GM19025 (cell line): ENCODE results near the gene CITED1.
A peak's percentile ranks its signal among the peaks of the same experiment; 100 is the strongest.

Experiments used
- ATAC-seq: cut with Tn5 transposase; IDR thresholded peaks from one replicate; pipeline ENCODE4 v1.9.1; 2021; ENCODE audit warnings: mild to moderate bottlenecking, low read depth, moderate library complexity; ENCODE audit not compliant: unreplicated experiment

CITED1 gene

DNA sequence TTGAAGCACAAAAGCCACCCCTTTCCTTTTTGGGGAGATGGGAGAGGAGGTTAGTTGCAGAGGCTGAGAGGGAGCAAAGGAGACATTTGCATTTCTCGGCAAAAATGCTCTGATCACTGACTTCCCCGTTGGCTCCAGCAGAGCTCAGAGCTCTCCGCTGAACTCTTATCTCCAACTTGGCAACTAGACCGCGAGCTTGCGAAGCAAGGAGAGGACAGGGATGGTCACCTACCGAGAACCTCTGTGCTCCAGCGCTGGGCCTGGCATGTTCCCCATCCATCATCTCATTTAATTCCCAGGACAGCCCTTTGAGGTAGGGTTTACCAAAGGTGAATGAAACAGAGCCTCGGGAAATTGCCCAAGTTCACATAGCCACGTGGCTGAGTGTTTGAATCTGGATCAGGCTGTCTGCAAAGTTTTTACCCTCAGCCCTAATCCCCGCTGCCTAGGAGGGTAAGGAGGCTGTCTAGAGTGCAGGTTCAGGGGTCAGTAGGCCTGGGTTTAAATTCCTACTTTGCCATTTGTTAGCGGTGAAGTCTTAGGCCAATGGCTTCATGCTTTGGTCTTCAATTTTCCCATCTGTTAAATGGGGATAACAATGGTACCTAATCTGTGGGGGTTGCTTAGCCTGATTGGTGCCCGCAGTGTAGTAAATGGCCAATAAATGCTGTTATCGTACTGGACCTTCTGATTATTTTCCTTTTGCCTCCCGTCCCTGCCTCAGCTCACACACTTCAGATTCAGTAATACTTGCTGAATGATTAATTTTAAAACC lies 3.8 kb upstream of the CITED1 start:
- ATAC-seq: no peak

DNA sequence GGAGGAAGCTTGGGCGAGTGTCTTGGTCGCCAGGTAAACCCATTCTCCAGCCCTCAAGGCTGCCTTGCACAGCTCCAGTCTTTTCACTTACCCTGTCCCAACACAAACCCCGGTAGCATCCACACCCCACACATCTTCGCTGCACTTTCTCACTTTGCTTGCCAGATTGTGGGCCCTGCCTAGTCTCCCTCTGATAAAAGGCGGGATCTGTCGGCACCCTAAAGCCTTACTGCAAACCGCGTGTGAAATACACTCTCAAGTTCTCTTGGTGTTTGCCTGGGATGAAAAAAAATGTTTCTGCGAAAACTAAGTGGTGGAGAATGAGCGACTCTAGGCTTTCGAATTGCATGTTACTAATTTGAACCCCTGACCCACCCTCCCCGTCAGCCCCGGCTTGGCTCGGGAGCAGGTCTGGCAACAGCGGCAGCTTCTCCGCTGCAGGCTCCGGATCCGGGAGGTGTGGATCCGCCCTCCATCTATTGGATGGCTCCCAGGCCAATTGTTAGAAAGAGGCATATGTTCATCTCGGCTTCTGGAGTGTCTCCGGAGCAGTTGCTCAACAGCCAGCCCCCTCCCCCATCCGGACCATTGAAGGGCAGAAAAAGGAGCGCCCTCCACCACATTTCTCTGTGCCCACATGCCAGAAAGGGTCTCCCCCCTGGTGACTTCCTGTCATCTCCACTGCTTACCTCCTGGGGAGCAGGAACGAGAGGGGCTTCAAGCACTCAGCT lies 3.0 kb upstream of the CITED1 start:
- no peak for ATAC-seq

DNA sequence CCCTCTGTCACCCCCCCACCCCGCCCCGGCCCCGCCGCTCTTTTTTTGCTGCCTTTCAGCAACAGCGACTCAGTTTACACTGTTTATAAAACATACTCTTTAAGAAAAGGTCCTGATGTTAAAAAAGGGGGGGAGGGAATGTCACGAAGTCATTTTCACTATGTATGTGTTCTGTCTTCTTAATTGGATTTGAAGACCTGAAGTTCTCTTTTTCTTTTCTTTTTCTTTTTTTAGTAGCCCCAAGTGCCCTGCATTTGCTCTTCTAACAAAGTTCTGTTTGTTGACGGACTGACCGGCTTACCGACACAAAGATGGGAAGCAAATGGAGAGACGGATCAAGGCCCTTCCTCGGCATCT lies 2.5 kb upstream of the CITED1 start:
- ATAC-seq: no peak

DNA sequence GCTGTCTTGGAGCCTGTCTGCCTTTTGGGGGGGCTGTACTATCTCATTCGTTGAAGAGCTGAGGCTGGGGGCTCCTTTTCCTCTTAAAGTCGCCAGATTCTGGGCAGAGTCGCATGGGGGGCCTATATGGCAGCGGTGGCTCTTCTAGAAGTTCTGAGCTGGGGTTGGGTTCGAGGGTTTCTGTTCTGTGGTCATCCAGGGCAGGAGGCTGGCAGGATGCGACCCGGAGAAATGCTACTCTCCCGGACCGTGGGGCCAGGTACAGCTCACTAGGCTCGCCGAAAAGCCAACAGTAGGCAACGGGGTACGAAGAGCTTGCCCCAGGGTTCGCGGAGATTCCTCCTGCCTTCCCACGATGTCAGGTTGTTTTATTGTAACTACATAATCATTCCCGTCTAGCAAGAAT lies 1.9 kb upstream of the CITED1 start:
- ATAC-seq: no peak

DNA sequence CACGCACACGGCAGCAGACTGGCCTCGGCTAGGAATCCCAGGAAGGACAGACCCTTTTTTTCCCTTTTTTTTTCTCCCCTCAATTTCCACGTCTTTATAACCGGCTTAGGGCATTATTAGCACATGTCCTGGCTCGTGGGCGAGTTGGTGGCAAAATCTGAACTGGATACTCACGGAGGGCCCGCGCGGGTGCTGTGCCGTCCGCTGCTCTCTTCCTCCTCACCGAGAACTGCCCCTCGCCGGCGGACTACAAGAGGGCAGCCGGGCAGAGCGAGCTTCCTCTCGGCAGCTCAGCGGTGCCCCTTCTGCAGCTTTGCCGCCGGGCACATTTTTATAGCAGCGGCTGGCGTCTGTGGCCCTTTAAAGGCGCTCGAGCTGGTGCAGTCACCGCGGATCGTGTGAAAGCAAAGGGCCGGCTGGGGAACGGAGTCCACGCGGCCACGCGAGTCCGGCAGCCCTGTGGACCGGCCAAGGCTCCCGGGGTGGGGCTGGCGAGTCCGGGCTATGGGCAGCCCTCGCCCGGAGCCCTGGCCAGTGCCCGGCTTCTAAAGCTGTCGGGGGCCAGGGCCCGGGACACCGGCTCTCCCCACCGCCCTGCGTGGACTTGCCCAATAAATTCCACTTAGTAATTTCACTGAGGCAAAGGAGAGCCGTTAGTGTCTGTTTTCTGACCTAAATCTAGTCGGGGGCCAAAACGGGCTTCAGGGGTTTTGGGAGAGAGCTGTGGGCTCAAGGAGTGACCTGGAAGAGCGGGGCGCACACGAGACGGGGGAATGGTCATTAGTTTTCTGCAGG lies 1.3 kb upstream of the CITED1 start:
- ATAC-seq: no peak

DNA sequence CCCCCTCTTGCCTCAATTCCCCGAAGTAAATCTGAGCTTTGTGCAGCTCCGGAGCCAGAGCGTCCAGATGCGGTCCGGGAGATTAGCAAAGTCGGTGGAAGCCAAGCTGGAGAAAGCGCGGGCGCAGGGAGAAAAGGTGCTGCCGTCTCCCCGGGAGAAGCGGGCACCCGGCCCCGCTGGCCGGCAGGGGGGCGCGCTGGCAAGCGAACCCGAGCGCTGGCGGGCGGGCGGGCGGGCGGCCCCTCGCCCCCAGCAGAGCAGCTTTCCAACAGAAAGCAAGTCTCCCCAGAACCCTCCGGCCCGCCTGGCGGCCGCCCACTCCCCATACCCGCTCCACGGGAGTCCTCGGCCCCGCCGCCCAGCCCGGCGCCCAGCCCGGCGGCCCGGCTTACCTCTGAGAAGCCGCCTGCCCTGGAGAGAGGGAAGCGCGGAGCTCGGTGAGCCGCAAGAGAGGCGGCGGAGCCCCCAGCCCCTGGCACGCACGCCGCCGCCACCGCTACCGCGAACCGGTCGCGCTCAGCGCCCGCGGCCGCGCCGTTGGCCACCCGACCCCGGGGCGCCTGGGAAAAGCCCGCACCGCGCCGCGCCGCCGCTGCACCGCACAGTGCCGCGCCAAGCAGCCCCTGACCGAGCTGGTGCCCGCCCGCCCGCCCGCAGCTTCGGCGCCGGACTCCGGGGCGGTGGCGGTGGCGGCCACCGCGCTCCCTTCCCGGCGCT lies 529 bp upstream of the CITED1 start:
- ATAC-seq: no peak

DNA sequence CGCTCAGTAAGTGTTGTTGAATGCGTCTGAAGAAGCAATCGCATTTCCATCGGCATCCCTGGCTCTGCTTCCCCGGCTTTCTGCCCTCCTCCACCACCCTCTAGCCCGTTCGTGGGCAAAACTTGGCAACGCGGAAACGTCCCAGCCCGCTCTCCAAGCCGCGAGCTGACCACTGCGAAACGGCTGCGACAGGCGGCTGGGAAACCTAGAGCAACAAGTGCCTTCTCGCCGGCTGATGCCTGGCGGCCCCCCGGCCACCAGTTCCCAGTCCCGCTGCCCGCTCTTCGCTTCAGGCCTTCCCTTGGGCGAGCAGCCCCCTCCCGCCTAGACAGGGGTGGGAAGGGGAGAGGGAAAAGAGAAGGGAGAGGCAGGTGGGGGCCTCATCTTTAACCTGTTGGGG lies 837 bp downstream of the CITED1 start:
- no peak for ATAC-seq

DNA sequence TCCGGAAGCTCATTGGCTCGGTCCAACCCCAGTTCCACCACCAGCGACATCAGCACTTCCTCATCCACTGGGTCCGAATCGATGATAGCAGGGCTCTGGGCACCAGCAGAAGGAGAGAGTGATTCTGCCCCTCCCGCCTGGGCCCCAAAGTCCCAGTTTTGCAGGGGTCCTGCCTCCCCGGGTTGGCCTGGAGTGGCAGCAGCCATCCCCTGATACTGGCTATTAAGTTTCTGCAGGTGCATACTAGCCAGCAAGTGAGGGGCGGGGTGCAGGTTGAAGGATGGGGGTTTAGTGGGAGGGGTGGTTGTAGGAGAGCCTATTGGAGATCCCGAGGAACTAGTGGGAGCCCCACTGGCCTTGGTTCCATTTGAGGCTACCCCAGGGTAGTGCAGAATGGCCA lies 3.9 kb downstream of the CITED1 start:
- ATAC-seq: no peak

DNA sequence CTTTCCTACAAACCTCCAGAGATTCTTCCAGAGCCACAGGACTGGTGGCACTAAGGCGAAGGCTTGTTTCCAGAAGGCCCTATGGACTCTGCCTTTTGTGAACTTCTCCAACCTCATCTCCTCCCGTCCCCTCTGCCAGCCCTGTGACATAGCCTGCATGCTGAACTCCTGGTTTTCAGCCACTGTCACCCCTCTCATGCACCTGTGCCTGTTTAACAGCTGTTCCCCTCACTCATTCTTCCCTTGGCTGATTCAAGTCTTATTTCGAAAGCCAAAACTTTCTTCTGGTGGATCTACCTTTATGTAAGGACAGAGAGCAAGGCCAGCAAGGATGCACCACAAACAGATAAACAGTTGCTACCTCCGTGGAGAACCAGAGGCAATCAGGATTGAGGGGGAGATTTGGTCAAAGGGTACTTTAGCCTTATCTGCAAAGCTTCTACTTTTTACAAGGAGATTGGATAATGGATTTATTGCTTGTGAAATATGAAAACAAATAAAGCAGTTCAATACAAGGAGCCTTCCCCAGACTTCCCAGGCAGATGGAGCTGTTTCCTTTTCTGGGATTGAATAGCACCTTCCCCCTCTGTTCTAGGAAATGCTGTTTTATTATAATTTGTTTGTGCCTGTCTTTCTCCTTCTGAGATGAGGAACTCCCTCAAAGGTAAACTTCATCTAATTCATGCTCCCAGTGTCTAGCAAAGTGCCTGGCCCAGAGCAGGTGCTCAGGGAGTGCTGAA lies 5.7 kb downstream of the CITED1 start:
- no peak for ATAC-seq

DNA sequence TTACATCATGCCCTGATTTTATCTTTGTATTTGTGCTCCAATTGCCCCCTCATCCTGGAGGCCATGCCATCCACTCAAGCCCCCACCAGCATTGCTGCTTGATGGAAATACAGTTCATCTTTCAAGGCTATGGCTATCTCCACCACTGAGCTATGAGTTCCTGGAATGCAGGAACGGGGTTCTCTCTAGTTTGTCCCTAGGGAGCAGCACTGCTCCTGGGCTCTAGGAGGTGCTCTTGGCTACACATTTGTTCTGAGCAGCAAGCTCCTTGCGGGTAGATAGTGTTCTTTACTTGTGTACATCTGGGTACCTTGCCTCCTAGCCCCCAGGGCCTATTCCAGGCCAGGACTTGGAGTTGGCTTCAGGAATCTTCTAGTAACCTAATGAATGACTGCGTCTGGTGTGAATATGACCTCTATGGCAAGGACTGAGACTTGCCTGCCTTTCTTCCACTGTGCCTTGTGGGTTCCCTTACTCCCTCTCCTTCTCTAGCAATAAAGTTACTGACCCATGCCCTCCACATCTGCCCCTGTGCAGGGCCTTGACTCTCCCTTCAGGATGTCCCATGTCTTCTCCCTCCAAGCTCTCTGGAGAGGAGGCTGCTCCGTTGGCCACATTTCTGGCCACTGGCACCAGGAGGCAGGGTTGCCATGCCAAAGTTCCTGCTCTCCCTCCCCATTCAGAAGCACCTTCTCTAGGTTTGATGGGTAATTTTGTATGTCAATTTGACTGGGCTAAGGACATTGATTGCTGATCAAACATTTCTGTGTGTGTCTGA lies 7.6 kb downstream of the CITED1 start:
- no peak for ATAC-seq

DNA sequence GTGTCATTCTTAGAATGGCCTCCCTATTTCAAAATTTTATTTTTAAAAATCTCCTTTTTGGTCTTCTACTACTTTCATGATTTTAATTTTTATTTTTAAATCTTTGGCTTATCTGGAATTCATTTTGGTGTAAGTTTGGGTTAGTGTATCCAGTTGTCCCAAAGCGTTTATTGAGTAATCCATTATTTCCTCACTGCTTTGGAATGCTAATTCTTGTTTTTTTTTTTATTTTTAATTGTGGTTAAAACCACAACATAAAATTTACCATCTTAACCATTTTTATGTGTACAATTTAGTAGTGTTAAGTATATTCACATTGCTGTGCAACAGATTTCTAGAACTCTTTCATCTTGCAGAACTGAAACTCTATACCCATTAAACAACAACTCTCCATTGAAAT lies 8.7 kb downstream of the CITED1 start:
- ATAC-seq: no peak

DNA sequence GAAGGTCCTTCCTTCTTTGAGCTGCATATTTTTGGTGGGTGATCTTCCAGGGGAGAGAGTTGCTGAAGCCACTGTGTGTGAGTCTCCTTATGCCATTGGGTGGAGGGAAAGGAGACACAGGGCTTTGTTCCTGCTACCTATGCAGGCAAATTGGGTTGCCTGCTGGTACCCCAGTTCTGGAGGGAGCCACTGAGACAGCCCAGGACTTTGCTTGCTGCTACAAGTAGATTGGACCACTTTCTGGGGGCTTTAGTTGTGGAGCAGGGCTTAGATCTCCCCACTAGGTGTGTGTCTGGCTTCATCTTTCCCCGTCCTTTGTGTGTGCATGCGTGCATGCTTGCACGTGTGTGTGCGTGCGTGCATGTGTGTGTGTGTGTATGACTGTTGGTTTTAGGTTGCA lies 10.0 kb downstream of the CITED1 start:
- ATAC-seq: no peak

DNA sequence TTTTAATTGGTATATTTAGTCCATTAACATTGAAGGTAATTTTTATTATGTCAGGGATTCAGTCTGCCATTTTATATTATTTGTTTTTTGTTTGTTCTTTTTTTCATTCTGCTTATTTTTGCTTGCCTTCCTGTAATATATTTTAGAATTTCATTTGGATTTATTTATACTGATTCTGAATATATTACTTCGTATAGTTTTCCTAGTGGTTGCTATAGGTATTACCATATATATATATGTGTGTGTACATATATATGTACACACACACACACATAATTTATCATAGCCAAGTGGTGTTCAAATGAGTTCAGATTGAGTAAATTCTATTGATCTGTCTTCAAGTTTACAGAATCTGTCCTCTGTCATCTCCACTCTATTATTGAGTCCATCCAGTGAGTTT lies 11.2 kb downstream of the CITED1 start:
- no peak for ATAC-seq

DNA sequence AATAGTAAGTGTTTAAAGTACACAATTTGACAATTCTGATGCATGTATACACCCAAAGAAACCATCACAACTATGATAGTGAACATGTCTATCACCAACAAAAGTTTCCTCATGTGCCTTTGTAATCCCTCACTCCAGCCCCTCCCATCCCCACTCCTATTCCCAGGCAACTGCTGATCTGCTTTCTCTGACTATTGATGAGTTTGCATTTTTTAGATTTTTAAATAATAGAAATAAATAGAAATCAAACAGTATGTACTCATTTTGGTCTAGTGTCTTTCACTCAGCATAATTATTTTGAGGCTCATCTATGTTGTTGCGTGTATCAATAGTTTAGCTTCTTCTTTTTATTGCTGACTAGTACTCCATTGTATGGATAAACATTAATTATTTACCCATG lies 23.4 kb downstream of the CITED1 start:
- ATAC-seq: no peak

DNA sequence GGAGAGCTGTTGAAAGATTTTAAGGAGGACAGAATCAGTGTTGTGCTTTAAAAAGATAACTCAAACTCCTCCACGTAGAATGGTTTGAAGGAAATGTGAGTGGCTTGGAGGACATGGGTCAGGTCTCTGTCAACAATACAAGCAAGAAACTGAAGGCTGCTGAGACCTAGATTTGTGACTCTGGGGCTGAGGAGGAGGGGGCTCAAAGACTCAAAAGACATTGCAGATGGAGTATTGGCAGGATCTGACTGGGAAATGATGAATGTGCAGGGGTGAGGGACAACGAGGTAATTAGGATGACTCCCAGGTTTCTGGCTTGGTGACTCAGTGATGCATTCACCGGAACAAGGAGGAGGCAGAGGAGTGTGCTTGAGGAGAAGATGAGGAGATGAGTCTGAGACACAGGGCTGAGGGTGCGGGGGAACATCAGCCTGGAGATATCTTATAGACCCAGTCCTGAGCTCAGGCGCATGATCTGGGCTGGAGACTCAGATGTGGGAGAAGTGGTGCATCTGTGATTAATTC lies 25.3 kb downstream of the CITED1 start:
- ATAC-seq: no peak

DNA sequence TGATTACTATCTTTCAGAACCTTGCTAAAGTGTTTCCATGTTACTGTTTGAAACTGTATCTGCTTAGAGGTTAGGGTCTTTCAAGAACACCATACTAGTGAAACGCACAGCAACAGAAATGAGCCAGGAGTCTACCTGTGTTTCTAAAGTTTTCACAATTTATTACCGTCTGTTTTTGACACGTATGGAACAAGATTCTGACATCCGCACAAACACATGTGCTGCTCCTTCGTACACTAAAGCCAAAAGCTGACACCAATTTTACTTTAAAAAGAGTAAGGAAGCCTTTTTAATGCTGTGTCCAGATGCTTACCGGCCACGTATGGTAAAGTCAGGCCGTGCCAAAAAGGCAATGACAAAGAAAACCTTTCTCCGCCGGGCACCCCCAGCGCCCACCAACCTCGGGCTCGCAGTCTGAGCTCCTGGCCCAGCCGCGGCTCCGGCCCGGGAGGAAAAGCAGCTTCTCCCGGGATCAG lies 29.2 kb downstream of the CITED1 start:
- peak; percentile 12 for ATAC-seq

DNA sequence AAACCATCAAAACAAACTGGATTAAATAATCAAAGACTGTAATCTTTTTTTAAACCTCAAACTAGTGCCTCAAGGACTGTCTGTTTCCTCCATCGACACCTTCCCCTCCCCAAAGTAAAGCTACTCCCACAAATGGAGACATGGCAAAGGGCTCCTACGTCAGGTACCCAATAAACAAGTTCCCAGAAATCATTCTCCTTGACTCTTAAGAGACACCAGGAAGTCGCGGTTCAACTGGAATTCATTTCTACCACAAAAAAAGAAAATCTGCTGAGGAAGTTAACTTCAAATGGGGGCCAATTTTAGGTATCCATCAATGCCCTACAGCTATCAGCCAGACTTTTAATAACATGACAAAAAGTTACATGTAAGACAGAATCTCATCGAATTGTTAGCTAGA lies 31.2 kb downstream of the CITED1 start:
- no peak for ATAC-seq

DNA sequence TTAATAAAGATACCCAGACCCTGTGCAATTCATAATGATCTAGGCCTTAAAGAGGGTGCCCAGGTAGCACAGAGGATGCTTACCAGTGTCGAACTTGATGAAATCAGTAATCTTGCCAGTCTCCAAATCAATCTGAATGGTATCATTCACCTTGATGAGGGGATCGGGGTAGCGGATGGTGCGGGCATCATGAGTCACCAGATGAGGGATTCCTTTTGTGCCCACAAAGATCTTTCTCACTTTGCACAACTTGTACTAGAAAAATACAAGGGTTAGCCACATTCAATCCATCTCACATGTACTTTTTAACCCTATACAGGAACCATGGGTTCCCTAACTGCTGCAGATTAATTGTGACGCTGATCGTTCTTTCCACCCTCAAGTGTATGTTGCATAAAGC lies 32.0 kb downstream of the CITED1 start:
- ATAC-seq: no peak

DNA sequence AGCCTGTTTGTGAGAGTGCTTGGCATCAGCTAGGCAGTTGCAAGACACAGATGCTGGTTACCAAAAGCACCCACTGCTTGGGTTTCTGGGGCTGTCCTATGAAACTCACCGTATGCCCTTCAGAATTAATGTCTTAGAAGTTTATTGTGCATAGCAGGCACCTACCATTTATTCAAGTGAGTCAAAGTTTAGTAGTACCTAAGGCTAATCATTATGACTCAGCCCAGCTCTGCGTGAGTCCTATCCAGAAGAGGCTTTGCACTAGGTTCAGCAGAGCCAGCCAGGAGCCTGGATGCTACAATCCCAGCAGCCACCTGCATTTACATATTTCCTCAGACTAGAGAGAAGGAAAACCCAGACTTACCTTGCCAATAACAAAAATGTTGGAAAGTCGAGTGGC lies 32.8 kb downstream of the CITED1 start:
- ATAC-seq: no peak
